H1 (cell line): ENCODE measurements around the gene HNF1A. TPM values are rescaled to one million over a fixed set of nuclear protein-coding genes. Genes with fewer than 3 reads are reported as not detected.

Experiments used
- ASH2L ChIP-seq: fragments of 200-600, 300-600 bp; sonication (generic); IDR thresholded peaks from one replicate; pipeline ENCODE4 v1.7.1; 2017; ENCODE audit warnings: low read length
- BRCA1 ChIP-seq: IDR thresholded peaks from 2 replicates; pipeline ENCODE4 v1.6.1; 2012; ENCODE audit warnings: low read depth, low read length, improper control_type of control experiment
- CBX5 ChIP-seq: fragments of 300-800, 300-1000 bp; sonication (generic); IDR thresholded peaks from 2 replicates; pipeline ENCODE4 v1.7.1; 2016; ENCODE audit warnings: antibody characterized with exemption, low read length, low read depth
- CEBPB ChIP-seq: IDR thresholded peaks from 2 replicates; pipeline ENCODE4 v1.6.1; 2012; ENCODE audit warnings: low read depth, low read length
- CREB1 ChIP-seq: IDR thresholded peaks from 2 replicates; pipeline ENCODE4 v1.6.1; 2012; ENCODE audit warnings: inconsistent platforms
- CTBP2 ChIP-seq: IDR thresholded peaks from 2 replicates; pipeline ENCODE4 v1.7.0; 2011; ENCODE audit warnings: borderline replicate concordance, mild to moderate bottlenecking, moderate library complexity, mixed read lengths, low read length; ENCODE audit not compliant: insufficient read depth, insufficient read length
- EZH2 ChIP-seq: fragments of 200-600 bp; sonication (generic); IDR thresholded peaks from 2 replicates; pipeline ENCODE4 v1.7.1; 2012; ENCODE audit warnings: low read depth, mild to moderate bottlenecking, moderate library complexity, low read length, inconsistent platforms; ENCODE audit not compliant: severe bottlenecking
- NANOG ChIP-seq: IDR thresholded peaks from 2 replicates; pipeline ENCODE4 v1.6.1; 2011; ENCODE audit warnings: low read length, low read depth, mild to moderate bottlenecking, inconsistent platforms; ENCODE audit not compliant: insufficient read depth, poor library complexity, severe bottlenecking
- PHF8 ChIP-seq: fragments of 200-600 bp; sonication (generic); conservative IDR thresholded peaks from 2 replicates; pipeline ENCODE4 v1.7.1; 2012; ENCODE audit warnings: low read depth, mild to moderate bottlenecking, inconsistent platforms, low read length, moderate library complexity
- POLR2A ChIP-seq, 2 experiments: IDR thresholded peaks; 1 replicate in 1 of 2; 2 replicates in 1 of 2; pipeline ENCODE4 v1.6.1; 2011; ENCODE audit warnings: low read depth in 2 of 2, low read length in 2 of 2, mild to moderate bottlenecking in 2 of 2; ENCODE audit errors: control extremely low read depth in 1 of 2
- POU5F1 ChIP-seq: IDR thresholded peaks from 2 replicates; pipeline ENCODE4 v1.6.1; 2011; ENCODE audit warnings: low read depth, mild to moderate bottlenecking, low read length, moderate library complexity
- SIX5 ChIP-seq: IDR thresholded peaks from 2 replicates; pipeline ENCODE4 v1.6.1; 2011; ENCODE audit warnings: mild to moderate bottlenecking, low read depth, low read length
- SP2 ChIP-seq: IDR thresholded peaks from 2 replicates; pipeline ENCODE4 v1.6.1; 2012; ENCODE audit warnings: mild to moderate bottlenecking, low read length, inconsistent platforms
- SRF ChIP-seq: IDR thresholded peaks from 2 replicates; pipeline ENCODE4 v1.6.1; 2011; ENCODE audit warnings: mild to moderate bottlenecking, low read depth, low read length, moderate library complexity
- SUZ12 ChIP-seq: fragments of 200-600 bp; sonication (generic); IDR thresholded peaks from 2 replicates; pipeline ENCODE4 v1.6.1; 2012; ENCODE audit warnings: mild to moderate bottlenecking, inconsistent platforms, low read length, moderate library complexity, mixed read lengths
- TAF1 ChIP-seq: IDR thresholded peaks from 2 replicates; pipeline ENCODE4 v1.6.1; 2011; ENCODE audit warnings: mild to moderate bottlenecking, low read depth, low read length
- TAF7 ChIP-seq: optimal IDR thresholded peaks from 2 replicates; pipeline ENCODE3; 2011; ENCODE audit warnings: low read depth, mild to moderate bottlenecking, inconsistent platforms, low read length, moderate library complexity, borderline replicate concordance
- TEAD4 ChIP-seq: IDR thresholded peaks from 2 replicates; pipeline ENCODE4 v1.6.1; 2012; ENCODE audit warnings: low read depth, low read length, inconsistent platforms, mixed read lengths
- ZNF274 ChIP-seq: IDR thresholded peaks from 2 replicates; pipeline ENCODE4 v1.7.0; 2012; ENCODE audit warnings: low read length, borderline replicate concordance; ENCODE audit errors: extremely low read depth
- polyA plus RNA-seq, 7 experiments: library from polyadenylated mRNA; depleted of rRNA in 3 of 7; stranded (reverse) in 5 of 7; unstranded in 2 of 7; fragments of >200 nt in 5 of 7; fragments of 200-250 nt in 2 of 7; gene quantifications; 1 replicate in 5 of 7; 2 replicates in 1 of 7; 4 replicates in 1 of 7; pipeline versions ENCODE4 v1.2.1 to v1.2.3, GENCODE V29; 2011 to 2013; ENCODE audit warnings: missing spikeins in 2 of 7, mixed read lengths in 2 of 7
- total RNA-seq: library from RNA; stranded (reverse); fragmentation: NEBNext Ultra II Directional; extraction: Animal tissue kit (Norgen Biotek cat#: 25700); gene quantifications from 2 replicates; pipeline ENCODE4 v1.2.1, GENCODE V29; 2021
- TF ChIP-seq, protein P1 (sequence below): IDR thresholded peaks from 2 replicates; pipeline ENCODE4 v1.6.1; 2011; ENCODE audit warnings: low read length, improper control_type of control experiment
- TF ChIP-seq, protein P2 (sequence below): IDR thresholded peaks from 2 replicates; pipeline ENCODE4 v1.6.1; 2012; ENCODE audit warnings: inconsistent platforms

HNF1A gene
- total and polyA plus RNA-seq, 2 of the 8 experiments (the other 6 are each of a cell fraction or from before 2014, with no cell fraction given): not detected

DNA sequence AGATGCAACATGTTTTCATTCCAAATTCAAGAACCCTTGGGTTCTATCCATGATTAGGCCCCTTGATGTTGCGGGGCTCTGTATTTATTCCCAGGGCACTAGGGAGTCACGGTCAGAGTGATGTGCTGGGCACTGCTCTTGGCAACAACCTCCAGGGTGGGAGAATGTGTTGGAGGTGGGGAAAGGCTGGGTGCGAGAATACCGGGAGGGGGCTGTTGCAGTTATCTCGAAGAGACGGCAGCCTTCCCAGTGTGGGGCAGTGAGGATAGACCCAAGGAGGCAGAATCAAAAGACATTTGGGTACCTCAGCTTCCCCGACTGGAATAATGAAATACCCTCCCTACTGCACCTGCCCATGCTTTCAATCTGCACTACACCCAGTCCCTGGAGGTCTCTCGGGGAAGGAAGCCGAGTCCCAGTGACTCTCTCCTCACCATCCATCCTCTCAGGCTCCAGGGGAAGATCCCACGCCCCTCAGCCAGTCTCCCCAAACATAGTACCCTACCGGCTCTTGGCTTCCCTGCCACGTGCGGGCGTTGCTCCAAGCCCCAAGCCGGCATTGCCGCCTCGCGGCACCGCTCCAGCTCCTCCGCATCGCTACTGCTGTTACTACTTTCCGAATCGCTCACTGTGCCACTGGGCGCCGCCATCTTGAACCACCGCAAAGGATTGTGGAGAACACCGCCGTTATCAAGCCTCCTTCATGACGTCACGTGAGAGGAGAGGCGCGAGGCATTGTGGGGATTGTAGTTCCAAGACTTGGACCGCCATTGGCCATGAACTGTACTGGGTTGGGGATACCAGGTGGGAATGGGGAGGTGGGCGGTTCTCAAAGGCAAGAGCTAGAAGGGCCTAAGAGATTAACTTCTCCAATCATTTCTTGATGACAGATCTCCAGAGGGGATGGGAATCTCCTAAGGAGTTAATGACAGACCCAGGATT lies 37.8 kb downstream of the HNF1A start, which contains the start of gene C12orf43 (continued):
- TF ChIP-seq CEBPB (no peak), TAF7 (peak; percentile 89), TEAD4 (no peak), ZNF274 (no peak), EZH2 (no peak), PHF8 (peak; percentile 91), ASH2L (peak; percentile 88), CBX5 (no peak), SIX5 (peak; percentile 87), TAF1 (peak; percentile 89), SRF (no peak), SP2 (no peak), NANOG (no peak), CTBP2 (no peak), BRCA1 (no peak; the same call in 1 of the 2 replicates), SUZ12 (no peak), CREB1 (peak; percentile 95), POU5F1 (no peak), POLR2A (IDR thresholded peaks at IDR 0.05; ENCODE audit: control extremely low read depth in 1 of 2, low read depth in 2 of 2, low read length in 2 of 2) (peak; percentile 79 to 95)
- TF ChIP-seq, protein P1, sequence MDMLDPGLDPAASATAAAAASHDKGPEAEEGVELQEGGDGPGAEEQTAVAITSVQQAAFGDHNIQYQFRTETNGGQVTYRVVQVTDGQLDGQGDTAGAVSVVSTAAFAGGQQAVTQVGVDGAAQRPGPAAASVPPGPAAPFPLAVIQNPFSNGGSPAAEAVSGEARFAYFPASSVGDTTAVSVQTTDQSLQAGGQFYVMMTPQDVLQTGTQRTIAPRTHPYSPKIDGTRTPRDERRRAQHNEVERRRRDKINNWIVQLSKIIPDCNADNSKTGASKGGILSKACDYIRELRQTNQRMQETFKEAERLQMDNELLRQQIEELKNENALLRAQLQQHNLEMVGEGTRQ: peak; percentile 81
- TF ChIP-seq, protein P2, sequence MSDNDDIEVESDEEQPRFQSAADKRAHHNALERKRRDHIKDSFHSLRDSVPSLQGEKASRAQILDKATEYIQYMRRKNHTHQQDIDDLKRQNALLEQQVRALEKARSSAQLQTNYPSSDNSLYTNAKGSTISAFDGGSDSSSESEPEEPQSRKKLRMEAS: peak; percentile 62
